Right lobe of liver (tissue), 4 donors: ENCODE data around the gene MAS1.

Experiments
- POLR2A ChIP-seq: fragments of 450-650 bp; IDR thresholded peaks from one replicate; pipeline ENCODE4 v1.6.1; 2017; ENCODE audit warnings: antibody characterized with exemption, mild to moderate bottlenecking
- TF ChIP-seq, protein P1 (sequence below), 4 donors: fragments of 200-600 bp in 3 of 4; fragments of 450-650 bp in 1 of 4; IDR thresholded peaks; one replicate each; pipeline versions ENCODE4 v1.5.1 to v1.8.0; 2016 to 2022; ENCODE audit warnings: antibody characterized with exemption in 4 of 4, mild to moderate bottlenecking in 2 of 4
- donor health status: DM: no; HTN: no; CAD: no.
- donor health status: DM: no; HTN: no; CAD: no.
- donor health status: DM: no; HTN: yes; CAD: no.

DNA sequence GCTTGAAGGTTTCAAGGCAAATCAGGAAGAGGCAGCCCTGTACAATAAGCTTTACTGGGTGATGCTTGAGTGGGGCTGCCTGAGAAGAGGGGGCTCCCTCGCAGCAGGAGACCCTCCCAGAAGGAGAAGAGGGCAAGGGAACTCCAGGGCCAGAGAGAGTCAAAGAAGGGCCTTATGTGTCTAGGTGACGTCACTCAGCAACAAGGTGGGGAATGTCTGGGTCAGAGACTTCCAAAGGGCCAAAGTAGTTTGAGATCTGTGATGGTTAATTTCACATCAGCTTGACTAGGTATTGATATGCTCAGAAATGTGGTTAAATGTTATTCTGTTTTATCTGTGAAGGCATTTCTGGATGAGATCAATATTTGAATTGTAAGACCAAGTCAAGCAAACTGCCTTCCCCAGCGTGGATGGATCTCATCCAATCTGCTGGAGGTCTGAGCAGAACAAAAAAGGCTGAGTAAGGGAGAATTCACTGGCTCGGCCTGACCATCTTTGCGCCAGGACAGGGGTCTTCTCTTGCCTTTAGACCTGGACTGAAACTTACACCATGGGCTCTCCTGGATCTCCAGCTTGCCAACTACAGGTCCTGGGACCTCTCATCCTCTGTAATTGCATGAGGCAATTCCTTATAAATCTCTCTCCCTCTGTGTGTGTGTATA lies 35.9 kb downstream of the MAS1 start:
- TF ChIP-seq, protein P1, sequence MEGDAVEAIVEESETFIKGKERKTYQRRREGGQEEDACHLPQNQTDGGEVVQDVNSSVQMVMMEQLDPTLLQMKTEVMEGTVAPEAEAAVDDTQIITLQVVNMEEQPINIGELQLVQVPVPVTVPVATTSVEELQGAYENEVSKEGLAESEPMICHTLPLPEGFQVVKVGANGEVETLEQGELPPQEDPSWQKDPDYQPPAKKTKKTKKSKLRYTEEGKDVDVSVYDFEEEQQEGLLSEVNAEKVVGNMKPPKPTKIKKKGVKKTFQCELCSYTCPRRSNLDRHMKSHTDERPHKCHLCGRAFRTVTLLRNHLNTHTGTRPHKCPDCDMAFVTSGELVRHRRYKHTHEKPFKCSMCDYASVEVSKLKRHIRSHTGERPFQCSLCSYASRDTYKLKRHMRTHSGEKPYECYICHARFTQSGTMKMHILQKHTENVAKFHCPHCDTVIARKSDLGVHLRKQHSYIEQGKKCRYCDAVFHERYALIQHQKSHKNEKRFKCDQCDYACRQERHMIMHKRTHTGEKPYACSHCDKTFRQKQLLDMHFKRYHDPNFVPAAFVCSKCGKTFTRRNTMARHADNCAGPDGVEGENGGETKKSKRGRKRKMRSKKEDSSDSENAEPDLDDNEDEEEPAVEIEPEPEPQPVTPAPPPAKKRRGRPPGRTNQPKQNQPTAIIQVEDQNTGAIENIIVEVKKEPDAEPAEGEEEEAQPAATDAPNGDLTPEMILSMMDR (IDR thresholded peaks at IDR 0.05) = no peak
- no peak for TF ChIP-seq POLR2A
